ENCODE results near the gene ABHD17A.

GRCh38 chr19:1911995-1912394, 26.7 kb upstream of the ABHD17A start:
- TF ChIP-seq POLR2A (IDR thresholded peaks at IDR 0.05; ENCODE audit: low read length): no peak
- TF ChIP-seq GATA1 (IDR thresholded peaks at IDR 0.05; ENCODE audit: low read depth, low read length): no peak
